HFF-Myc (cell line): Measurements from ENCODE around the gene TNS4.
A peak's percentile ranks its signal among the peaks of the same experiment; 100 is the strongest.

Experiments
- DNase-seq: peaks from one replicate; pipeline ENCODE4 v3.0.0-alpha.2; 2011; ENCODE audit warnings: low read depth; ENCODE audit errors: extremely low read depth
- H3K4me3 ChIP-seq: replicated peaks from 2 replicates; pipeline ENCODE4 v1.5.1; 2011; ENCODE audit warnings: low read depth, mild to moderate bottlenecking, control low read depth, low read length
- TF ChIP-seq, protein P1 (sequence below): IDR thresholded peaks from 2 replicates; pipeline ENCODE4 v1.5.1; 2012; ENCODE audit warnings: mild to moderate bottlenecking, low read depth, low read length, control low read depth; ENCODE audit errors: missing control alignments

Gene TNS4

DNA sequence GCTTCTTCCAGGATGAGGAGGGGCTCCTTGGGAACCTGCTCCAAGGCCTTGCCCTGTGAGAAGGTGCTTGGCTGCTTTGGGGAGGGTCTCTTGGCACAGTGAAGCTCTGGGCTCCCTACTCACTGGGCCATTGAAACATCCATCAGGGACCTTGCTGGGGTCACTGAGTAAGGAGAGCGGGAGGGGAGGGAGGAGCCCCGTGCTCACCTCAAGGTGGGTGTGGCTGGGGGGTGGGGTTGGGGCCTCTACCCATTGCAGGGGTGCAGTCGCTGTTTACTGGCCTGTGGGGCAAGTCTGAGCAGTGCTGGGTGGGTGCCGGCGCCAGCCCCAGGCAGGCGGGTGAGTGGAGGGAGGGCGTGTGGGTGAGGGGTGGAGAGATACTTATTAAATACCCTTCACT lies 9.9 kb downstream of the TNS4 start:
- H3K4me3 ChIP-seq: no peak overlapping the region
- DNase-seq: no peak
- TF ChIP-seq, protein P1, sequence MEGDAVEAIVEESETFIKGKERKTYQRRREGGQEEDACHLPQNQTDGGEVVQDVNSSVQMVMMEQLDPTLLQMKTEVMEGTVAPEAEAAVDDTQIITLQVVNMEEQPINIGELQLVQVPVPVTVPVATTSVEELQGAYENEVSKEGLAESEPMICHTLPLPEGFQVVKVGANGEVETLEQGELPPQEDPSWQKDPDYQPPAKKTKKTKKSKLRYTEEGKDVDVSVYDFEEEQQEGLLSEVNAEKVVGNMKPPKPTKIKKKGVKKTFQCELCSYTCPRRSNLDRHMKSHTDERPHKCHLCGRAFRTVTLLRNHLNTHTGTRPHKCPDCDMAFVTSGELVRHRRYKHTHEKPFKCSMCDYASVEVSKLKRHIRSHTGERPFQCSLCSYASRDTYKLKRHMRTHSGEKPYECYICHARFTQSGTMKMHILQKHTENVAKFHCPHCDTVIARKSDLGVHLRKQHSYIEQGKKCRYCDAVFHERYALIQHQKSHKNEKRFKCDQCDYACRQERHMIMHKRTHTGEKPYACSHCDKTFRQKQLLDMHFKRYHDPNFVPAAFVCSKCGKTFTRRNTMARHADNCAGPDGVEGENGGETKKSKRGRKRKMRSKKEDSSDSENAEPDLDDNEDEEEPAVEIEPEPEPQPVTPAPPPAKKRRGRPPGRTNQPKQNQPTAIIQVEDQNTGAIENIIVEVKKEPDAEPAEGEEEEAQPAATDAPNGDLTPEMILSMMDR: no peak

DNA sequence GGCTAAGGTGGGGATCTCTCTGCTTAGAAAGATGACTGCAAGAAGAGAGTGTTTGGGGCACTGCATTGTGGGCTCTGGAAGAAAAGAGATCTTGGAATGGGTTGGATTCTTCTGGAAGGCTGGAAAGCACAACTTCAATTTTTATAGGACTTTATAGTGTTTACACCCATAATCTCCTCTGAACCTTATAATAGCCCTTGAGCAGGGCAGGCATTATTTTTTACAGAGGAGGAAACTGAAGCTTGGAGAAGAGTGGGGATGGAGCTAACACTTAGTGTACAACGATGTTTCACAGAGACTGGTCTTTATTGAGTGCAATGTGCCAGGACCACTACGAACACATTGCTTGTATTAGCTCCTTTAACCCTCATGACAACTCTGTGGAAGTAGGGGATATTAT lies 10.4 kb downstream of the TNS4 start:
- no peak for DNase-seq
- no peak overlapping the region for H3K4me3 ChIP-seq

DNA sequence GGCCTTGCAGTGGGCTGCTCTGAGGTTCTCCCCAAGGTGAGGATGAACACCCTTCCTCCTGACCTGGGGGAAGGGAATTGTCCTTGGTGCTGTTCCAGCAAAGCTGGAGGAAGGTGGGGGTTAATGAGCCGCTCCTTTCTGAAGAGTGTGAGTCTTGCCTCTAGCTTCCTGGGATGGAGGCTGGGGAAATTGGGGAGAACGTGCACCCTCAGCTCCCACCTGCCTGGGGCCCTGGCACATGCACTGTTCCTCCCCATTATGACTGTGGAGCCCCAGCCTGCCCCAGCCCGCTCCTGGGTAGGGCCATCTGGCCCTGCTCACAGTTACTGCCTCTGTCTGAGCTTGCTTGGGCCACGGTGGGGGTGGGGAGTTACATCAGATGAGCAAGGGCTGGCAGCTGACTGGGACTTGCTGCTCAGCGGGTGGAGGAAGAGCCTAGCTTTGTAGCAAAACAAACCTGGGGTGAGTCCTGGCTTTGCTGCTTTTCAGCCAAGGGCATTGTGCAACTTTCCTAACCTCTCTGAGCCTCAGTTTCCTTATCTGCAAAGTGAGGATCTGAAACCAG lies 11.1 kb downstream of the TNS4 start:
- TF ChIP-seq, protein P1: no peak
- no peak for DNase-seq
- no peak overlapping the region for H3K4me3 ChIP-seq

More for the DNA sequence above, 10.4 kb downstream of the TNS4 start:
- TF ChIP-seq, protein P1: no peak

DNA sequence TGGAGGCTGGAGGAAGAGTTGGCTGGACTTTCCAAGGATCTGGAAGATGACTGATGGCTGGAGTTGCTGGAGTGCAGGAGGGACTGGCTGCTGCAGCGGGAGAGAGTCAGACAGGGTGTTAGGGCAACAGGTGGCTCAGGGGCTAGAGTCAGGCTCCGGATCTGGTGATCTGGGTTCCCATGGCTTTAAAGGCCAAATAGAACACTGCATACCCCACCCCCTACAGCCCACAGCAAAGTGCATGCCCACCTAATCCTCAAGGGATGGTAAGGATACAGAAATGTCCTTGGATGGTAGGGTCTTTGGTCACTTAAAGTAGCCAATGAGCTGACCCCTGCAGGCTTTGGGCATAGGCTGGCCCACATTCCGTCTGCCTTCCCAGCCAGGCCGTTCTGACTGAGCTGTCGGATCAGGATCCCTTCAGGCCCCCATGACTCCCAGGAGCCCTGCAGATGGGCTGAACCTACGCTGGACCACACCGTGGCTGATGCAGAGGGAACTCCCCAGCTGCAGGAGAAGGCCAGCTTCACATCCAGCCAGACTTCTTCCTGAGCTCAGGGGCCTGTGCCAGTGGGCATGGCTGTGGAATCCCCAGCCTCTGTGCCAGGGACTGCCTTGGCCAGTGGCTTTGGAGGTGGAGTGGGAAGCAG lies 13.9 kb downstream of the TNS4 start:
- DNase-seq: no peak
- H3K4me3 ChIP-seq: no peak overlapping the region
- TF ChIP-seq, protein P1: no peak

DNA sequence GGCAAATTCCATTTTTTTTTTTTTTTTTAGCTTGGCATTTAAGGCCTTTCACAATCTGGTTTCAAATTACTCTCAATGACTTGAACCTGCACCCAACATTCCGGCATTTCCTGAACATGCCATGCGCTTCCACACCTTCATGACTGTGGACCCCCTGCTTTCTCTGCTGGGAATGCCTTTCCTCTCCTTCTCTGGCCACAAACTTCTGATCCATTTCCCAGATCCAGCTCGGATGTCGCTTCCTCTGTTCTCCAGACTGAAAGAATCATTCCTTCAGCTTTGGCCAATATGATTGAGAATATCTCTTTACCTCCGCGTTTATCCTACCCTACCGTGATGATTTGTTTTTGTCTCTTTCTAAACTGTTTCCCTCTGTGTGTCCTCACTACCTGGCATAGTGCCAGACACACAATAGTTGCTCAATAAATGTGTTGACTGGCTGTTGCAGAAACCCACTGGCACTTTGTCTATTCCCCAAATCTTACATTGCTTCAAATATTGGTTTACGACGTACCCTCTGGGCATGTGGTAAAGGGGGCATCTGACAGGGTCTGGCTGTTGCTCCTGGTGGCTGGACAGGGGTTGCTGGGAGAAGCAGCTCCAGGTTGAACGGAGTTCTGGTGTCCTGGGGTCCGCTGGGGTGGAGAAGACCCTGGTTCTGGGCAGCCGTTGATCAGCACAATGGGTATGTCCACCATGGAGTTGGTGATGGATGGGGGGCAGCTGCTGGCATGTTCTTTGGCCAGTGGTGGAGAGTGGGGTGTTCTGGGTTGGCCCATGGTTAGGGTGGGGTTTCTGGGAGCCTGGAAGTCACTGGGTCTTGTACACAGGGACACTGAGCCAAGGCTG lies 14.7 kb downstream of the TNS4 start:
- TF ChIP-seq, protein P1: no peak
- H3K4me3 ChIP-seq: peak overlapping the region; percentile 16; the same call in 1 of the 2 replicates
- no peak for DNase-seq

DNA sequence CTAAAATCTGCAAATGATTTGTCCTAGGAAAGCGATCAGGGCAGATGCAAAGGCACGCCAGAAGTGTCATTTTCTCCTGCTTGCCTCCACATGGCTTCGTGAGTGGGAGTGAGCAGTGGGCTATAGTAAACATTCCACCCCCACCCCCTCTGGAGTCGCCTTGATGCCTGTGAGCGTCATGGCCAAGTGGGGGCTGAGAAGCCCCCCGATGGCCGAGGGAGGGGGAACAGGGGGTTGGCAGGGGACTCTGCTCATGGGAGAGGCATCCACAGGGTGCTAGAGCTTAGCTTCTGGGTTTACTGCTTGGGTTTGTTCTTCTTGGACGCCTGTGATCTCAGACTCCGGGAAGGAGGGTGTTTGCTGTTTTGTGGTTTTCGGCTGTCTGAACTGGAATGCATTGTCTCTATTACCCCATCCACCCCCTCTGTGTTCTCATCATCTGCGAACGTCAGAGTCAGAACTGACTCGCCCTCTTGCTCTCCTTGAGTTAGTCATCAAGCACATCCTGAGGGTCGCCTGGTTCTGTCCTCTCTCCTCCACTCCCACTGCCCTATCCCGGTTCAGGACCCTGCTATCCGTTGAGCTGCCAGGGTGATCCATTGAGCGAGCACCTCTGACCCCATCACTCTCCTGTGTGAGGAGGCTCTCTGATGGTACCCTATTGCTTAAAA lies 15.4 kb downstream of the TNS4 start:
- TF ChIP-seq, protein P1: no peak
- H3K4me3 ChIP-seq: peak overlapping the region; percentile 16
- DNase-seq: peak; percentile 97
